GM18951 (cell line): ENCODE measurements around the gene B9D1.

Experiments
- POLR2A ChIP-seq: IDR thresholded peaks from 4 replicates; pipeline ENCODE4 v1.6.1; 2011; ENCODE audit warnings: mild to moderate bottlenecking; ENCODE audit not compliant: insufficient read length, insufficient read depth; ENCODE audit errors: extremely low read depth
- in situ Hi-C: fragments of 300-500 bp; cut with MboI; formaldehyde crosslinking; loops from one replicate; pipeline ENCODE4 v1.12.0; 2022; ENCODE audit warnings: low sequenced_read_pairs, mixed read lengths, inconsistent platforms; ENCODE audit not compliant: unreplicated experiment

Gene B9D1

DNA sequence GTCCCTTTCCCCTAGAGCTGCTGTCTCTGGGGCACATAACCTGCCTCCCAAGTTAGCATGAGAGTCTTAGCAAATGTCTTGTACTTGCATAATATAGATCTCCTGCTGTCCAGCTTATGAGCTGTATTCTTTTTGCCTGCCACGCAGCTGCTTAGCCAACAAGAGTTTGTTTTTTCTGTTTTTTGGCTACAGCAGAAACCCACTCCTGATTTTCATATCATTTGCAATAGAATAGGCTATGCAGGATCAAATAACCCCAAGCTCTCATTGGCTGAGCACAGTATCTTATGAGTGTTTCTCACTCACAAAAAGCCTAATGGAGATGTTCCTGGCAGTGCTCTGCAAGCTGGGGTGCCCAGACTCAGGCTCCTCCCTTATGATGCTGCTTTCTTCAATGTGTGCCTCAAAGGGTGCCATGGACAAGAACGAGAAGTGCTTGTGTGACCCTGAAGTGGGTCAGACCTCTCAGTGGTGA lies 23.1 kb downstream of the B9D1 start:
- in situ Hi-C loops = no loop called here
- no peak for TF ChIP-seq POLR2A

DNA sequence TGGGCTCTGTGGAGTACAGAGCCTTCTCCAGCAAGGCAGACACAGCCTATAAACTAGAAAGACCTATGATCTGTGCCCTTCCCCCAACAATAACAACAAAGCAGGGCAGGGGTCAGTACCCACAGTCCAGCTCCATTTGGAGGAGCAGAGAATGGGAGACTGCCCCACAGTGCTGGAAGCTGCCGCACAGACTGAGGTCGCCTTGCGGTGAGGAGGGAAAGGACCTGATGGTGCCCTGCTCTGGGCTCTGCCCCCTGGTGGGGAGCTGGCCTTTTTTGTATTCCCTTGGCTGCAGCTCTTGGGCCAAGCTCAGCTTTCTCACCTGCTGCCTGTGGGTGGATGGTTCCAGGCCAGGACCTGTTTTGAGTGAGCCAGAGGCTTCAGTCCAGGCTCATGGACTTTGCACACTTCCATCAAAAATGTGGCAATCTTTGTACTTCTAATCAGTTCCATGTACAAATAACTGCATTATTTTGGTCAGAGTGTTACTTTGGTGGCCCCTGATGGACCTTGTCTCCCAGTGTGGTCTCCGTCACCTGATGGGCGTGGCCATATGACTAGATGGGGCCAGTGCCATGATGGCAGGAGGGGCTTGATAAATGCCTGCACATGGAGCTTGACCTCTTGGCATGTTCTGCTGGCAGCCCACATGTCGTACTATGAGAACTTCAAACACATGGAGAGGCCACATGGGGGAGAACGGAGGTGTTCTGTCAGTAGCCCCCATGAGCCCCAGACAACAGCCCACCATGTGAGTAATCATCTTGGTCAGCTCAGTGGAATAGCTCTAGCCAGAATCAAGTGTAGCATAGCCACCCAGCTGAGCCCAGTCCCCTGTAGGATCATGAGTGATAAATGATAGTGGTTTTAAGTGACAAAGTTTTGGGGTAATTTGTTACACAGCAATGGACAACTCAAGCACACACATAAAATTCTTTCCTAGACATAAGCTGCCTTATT lies 24.2 kb downstream of the B9D1 start:
- no peak for TF ChIP-seq POLR2A
- in situ Hi-C loops = no loop called here

DNA sequence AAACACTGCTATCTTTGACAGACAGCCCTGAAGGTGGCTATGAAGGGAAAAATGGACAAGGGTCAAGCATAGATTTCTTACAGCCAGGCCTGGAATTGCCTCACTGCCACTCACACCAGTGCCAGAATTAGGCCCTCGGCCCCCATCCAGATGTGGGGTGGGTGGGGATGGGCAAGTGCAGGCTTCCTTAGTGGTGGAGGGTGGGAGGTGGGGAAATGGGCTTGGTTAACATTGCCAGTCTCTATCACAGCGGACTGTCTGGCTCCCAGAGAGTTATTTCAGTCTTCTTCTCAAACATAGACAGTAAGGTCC lies 24.9 kb downstream of the B9D1 start:
- in situ Hi-C loops = no loop called here

DNA sequence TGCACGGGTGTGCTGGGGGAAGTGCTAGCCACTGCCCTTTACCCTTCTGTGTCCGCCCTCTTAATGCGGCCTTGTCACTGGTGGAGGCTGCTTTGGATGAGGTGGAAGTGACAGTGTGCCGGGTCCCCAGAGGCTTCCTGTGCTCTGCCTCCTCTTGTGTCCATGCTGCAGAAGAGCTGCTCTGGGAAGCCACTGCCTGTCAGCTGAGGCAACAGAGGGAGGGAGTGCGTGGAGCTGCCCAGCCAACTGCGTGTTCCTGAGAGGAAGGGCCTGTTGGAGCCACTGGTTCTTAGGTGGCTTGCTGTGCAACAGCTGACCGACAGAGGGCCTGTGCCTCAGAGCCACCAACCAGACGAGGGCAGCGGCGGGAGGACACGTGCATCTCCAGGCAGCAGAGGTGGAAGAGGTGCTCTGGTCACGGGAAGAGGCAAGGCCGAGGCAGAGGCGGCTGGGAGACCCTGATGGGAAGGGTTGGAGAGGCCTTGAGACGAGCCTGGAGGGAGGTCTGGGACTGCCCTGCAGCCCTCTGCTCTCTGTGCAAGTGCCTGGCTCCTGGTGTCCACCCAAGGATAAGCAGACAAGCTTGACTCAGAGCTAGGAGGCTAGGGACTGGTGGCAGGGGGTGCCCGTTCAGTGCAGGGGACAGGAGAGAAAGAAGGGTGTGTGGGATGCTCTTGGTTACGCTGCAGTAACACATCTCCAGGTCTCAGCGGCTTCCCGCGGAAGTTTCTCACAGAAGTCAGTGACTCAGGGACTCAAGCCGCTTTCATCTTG lies 25.4 kb downstream of the B9D1 start:
- in situ Hi-C loops = no loop called here
- no peak for TF ChIP-seq POLR2A

More for the DNA sequence above, 24.9 kb downstream of the B9D1 start:
- no peak for TF ChIP-seq POLR2A

DNA sequence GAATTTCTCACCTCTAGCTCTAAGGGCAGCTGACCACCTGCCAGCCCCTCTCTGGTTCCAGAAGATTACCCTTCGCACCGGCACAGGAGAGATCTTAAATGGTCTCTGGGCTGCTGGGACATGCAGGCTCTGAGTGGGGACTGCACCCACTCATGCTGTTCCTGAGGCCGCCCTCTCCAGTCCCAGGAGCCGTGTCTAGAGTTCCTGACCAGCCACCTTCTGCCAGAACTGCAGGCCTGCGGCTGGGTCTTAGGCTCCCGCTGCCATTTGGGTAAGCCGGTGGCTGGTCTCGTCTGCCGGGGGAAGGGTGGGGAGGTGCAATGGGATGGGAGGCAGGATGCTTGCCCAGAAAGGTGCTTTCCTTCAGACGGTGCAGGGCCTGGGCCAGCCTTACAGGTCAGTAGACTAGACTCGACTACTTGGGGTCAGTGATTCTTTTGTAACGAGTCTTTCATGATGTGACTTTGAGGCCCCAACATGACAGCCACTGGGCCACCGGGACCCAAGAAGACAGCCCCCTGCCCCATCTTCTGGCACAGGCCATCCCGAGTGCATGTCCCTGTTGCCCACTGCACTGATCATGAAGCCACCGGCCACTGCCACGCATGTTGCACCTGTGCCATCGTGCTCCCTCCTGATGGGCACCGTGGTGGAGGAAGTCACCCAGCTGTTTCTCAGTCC lies 26.4 kb downstream of the B9D1 start:
- no peak for TF ChIP-seq POLR2A
- in situ Hi-C loops = no loop called here

DNA sequence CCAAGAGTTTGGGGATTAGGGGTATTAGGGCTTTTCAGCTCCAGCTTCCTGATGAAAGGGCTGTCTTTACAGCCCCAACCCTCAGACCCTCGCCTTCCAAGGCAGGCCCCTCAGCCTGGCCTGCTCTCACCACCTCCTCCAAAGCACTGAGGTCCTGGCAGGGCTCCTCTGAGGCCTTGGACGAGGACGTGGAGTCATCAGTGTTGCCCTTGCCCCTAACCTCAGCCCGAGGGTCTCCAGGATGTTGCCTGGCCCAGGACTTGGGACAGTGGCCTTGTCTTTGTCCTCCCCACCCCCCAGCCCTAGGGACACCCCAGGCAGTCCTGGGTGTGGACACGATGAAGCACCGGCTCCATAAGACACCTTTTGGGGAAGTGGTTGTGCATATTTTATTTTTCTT lies 28.2 kb downstream of the B9D1 start:
- no peak for TF ChIP-seq POLR2A
- in situ Hi-C loops = no loop called here

DNA sequence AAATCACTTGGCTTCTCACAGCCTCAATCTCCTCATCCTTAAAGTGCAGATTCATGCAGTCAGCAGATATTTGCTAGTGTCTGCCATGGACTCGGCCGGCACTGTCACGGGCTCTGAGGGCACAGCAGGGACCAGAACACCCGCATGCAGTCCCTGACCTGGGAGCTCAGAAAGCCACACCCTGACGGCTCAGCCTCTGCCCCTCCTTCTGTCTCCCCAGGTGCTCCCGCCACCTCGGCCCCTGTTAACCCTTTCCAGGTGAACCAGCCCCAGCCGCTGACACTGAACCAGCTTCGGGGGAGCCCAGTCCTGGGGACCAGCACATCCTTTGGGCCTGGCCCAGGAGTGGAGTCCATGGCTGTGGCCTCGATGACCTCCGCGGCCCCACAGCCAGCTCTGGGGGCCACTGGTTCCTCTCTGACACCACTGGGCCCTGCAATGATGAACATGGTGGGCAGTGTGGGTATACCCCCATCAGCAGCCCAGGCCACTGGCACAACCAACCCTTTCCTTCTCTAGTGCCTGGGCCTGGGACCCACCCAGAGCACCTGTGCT lies 28.7 kb downstream of the B9D1 start:
- in situ Hi-C loops = no loop called here
- TF ChIP-seq POLR2A = no peak

DNA sequence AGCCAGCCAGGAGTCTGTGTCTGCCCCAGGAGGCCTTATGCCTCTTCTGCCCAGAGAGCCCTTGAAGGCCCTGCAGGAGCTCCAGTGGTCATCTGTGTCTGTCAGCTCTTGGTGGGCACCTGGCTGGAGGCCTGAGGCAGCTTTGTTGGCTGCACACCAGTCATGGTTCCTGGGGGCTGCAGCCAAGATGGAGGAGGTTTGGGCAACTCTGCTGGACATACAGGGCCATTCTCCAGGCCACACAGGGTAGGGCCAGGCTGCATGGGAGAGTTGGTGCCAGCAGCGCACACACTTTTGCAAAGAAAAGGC lies 29.4 kb downstream of the B9D1 start:
- in situ Hi-C loops = no loop called here

DNA sequence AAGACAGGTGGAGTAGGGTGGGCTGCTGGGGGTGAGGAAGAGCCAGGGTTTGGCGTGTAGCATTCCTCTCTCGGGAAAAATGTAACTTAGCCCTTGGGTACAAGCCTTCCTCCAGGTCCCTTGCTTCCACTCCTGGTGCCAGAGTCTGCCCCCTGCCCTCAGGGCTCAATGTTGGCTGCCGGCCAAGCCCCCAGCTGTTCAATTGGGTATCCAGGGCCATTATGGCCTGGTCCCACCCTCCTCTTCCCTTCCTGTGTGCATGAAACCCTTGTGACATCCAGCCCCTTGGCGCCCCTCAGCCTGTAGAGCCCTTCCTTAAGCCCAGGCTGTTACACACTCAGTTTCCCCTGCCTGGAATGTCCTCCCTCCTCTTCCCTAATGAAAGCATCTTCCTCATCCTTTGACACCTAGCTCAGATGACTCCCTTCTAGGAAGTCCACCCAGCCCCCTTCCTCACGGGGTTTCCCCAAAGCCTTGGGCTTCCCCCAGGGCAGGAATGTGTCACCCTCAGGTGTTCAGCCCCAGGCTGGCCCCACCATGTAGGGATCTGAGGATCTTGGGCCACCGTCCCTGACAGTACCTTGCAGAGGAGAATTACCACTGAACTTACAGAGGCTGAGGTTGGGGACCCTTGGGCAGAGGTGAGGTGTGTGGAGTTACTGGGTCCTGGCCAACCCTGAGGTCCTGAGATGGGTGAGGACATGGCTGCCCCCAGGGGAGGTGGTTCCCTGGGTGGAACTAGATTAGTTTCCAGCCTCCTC lies 30.0 kb downstream of the B9D1 start:
- no peak for TF ChIP-seq POLR2A
- in situ Hi-C loops = no loop called here

More for the DNA sequence above, 29.4 kb downstream of the B9D1 start:
- TF ChIP-seq POLR2A = no peak

DNA sequence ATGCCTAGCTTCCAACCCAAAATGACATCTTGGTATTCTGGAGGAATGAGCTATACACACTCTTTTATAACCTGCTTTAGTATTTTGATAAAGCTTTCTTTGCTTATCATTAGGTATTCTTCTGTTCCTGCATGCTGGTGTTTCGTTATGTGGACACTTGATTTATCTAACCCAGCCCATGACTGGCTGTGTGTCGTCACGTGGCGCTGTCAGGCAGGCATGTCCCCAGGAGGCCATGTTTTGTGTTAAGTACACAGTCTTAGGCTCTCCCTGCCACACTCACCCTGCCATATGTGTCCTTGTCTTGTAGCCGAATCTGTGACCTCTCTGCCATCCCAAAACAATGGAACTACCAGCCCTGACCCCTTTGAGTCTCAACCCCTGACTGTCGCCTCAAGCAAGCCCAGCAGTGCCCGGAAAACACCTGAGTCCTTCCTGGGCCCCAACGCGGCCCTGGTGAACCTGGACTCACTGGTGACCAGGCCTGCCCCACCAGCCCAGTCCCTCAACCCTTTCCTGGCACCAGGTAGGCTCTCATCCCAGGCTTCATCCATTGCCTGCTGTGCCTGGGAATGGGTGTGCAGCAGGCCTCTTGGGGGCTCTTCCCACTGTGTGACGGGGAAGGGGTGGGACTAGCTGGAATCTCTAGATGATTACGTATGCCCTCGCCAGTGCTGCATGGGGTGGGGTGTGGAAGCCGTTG lies 30.8 kb downstream of the B9D1 start:
- in situ Hi-C loops = no loop called here
- no peak for TF ChIP-seq POLR2A

DNA sequence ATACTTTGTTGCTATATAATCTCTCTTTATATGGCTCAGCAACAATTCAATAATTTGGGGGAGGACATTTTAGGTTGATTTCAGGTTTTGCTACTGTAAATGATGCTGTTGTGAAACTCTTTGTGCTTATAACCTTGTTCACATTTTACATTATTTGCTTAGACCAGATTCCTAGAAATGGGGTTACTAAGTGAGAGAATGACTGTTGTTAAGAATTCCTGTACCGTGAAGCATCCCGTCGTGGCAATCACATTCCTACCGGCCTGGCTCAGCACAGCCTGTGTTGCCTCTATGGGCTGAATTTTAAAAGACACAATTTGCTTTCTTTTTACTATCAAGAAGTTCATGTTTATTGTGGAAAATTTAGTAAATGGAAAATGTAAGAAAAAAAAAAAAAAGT lies 31.4 kb downstream of the B9D1 start:
- in situ Hi-C loops = no loop called here

DNA sequence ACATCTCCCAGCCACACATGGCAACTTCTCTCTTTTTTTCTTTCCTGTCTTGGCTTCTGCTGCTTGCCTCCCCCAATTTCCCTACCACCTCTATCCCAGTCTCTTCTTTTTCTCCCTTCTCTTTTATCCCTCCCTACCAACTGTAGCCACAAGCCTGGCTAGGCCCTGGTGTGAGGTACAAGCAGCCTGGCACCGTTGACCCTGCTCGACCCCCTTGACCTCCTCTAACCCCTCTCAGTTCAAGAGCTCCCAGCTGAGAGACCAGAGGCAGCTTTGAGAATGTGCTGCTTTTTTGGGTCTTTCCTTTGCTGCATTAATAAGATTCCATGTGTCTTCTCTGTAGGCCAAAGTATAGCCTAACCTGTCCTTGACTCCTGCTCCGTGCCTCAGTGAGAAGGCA lies 32.3 kb downstream of the B9D1 start:
- in situ Hi-C loops = no loop called here
- no peak for TF ChIP-seq POLR2A

More for the DNA sequence above, 31.4 kb downstream of the B9D1 start:
- no peak for TF ChIP-seq POLR2A
